Islet of Langerhans (tissue), 1 donor: Measurements from ENCODE around the gene CDH13.

ENCODE experiments used
- FAIRE-seq: peaks from one replicate; lab custom pipeline; 2011; peaks lifted over from hg19 to GRCh38; lab: Jason Lieb, UNC

Gene CDH13

DNA sequence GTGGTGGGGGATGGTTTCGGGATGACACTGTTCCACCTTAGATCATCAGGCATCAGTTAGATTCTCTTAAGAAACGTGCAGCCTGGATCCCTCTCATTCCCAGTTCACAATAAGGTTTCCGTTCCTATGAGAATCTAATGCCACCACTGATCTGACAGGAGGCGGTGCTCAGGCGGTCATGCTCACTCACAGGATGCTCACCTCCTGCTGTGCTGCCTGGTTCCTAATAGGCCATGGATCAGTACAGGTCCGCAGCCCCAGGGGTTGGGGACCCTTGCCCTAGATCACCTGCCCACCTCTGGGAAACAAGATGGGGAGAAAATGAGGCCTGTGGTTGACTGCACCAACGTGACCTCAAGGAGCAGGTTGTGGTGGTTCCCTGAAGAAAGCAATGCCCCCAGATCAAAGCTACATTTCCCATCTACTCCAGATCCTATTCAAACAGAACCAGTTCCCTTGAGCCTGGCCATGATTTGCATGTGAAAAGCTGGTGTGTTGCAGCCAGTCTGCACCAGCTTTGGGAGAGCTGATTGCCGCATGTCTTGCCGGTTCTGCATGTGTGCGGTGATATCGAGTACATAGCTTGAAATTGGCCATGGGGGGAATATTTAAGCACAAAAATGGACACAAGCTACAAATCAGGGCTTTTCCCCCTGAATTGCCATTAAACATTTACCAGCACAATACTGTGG is 997.8 kb downstream of the CDH13 start:
- no peak for FAIRE-seq

DNA sequence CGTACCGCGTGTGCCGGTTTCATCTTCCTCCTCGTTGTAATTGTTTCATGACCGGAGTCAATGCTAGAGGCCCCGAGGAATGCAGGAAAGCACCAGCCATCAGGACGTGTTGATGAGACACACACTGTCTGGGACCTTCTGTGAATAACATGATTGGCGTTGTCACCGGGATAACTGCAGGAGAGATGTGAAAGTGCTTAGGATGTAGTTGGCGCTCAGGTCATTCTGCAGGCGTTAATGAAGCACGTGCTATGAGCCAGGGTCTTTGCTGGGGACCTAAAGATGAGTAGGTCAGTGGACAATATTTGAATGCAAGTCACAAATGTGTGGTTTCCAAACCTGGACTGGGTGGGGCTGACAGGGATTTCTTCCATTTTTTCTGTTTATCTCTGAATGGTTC is 999.4 kb downstream of the CDH13 start:
- FAIRE-seq = no peak

DNA sequence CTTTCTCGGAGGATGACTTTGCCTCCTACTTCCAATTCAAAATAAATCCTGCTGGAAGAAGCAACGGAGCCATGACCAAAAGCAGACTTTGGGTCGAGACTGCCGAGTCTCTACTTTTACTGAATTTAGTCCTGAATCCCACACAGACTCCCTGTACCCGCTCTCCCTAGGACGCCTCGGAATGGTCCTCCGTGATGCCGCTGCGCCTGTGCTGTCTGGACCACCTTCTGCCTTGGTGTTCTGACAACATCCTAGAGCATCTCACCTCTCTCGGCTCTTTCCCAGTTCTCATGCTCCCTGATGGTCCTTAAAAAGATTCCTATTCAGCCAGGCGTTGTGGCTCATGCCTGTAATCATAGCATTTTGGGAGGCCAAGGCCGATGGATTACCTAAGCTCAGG is 999.9 kb downstream of the CDH13 start:
- no peak for FAIRE-seq

DNA sequence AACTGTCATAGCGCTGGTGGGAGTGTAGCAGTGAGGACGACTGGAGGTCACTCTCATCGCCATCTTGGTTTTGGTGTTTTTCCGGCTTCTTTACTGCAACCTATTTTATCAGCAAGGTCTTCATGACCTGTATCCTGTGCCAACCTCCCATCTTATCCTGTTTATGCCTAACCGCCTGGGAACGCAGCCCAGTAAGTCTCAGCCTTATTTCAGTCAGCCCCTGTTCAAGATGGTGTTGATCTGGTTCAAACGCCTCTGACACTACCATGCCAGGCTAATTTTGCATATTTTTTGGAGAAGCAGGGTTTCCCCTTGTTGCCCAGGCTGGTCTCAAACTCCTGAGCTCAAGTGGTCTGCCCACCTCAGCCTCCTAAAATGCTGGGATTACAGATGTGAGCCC is 1001.2 kb downstream of the CDH13 start:
- FAIRE-seq = no peak

DNA sequence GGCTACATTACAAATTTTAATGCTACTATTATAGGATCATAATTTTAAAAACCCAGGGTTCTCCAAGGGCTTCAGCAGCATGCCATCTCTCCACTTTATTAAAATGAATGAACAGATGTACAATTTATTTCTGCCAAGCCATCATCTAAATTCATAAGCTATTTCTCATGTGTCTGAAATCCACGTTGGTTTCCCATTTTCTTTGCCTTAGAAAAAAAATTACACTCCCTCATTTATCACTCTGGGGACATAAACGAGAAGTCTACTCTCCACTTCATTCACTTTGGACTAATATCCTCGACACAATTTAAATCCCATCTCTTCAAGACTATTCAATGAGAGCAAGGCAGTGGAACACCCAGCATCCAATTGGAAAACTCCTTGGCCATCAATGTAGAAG is 1002.7 kb downstream of the CDH13 start:
- FAIRE-seq = no peak

DNA sequence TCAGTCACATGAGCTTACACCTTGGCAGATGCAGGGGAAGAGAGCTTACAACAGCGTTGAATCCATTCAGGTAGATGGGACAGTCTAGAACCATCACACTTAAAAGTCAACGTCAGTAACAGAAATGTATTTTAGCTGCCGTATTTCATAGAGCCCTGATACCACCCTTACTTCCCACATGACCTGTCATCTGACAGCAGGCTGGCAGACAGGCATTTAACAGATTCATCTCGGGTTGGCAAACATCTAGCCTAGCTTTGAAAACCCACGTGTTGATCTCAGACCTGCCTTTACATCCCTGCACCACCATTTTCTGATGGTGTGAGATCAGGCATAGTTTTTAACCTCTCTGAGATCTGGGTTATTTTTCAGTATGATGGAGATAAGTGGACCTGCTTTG is 1003.1 kb downstream of the CDH13 start:
- no peak for FAIRE-seq

DNA sequence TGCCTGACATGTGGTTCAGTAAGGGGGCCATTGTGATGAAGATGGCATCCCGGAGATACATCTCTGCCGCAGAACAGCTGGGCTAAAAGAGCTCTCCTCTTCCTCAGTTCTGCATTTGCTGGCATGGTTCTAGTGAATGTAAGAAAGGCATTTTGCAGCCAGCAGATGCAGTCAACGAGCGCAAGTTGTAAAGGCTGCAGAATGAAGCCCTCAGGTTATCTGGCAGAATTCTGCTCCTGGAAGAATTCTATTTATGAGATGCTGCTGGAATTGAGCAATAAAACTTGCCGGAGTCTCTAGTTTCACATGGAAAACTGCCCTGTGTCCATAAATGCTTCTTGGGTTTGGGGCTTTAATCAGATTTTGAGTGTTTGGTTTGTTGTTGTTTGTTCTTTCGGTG is 1004.2 kb downstream of the CDH13 start:
- no peak for FAIRE-seq

DNA sequence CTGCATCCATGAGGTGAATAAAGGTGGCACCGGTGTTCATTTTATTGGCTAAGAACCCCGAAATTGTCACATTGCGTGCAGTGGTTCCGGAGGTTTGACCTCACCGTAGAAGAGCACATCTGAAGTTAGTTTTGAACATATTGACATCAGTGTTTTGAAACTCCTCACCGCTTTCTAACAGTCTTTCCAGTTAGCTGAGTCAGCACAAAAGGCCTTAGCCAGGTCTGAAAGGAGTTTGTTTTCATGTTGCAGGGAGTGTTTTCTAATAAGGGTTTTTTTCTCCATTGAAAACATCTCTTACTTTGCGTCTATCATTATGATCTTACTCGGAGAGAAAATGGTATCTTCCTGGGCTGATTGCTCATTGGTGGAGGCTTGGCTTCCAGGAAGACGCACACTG is 1006.5 kb downstream of the CDH13 start:
- no peak for FAIRE-seq

DNA sequence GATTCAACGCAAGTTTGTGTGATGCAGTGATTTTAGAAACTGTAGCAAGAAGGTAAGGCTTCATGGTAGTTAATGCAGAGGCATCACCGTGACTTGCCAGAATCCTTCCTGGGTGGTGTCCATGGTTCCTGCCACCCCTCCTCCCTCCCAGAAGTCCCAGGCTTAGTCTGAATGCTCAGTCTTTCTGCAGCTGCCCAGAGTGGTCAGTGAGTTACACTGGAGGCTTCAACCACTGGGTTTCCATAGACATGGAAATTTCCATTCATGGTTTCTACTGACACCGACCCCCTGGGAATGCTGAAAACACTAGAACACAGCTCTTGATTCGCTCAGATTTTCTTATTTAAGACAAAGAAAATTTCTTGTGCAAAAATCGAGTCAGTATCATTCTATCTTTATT is 1021.6 kb downstream of the CDH13 start:
- no peak for FAIRE-seq

DNA sequence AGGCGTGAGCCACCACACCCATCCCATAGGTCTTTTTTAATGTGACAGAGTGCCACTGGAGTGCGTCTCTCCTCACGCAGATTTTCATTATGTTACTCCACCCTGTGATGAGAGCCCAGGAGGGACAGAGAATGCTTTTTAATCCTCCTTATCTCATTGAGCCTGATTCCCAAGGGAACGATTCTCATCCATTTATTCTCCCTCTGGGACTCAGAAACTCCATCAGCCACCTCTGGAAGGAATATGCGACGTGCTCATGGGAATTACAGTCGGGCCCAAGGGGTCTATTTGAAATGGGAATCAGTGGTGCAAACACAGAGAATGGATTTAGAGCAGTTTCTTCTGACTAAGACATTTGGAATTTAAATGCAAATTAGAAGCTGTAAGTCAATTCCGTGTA is 1025.1 kb downstream of the CDH13 start:
- FAIRE-seq = no peak

DNA sequence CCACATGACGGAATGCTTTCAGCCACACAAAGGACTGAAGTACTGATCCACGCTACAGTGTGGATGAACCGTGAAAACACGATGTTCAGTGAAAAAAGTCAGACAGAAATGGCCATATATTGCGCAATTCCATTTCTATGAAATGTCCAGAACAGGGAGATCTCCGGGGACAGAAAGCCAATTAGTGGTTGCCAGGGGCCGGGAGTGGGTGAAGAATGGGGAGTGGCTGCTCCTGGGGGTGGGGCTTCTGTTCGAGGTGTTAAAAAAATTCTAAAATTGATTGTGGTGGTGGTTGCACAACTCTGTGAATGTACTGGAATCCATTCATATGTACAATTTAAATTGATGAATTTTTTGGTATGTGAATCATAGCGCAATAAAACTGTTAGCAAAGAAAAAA is 1026.2 kb downstream of the CDH13 start:
- no peak for FAIRE-seq

DNA sequence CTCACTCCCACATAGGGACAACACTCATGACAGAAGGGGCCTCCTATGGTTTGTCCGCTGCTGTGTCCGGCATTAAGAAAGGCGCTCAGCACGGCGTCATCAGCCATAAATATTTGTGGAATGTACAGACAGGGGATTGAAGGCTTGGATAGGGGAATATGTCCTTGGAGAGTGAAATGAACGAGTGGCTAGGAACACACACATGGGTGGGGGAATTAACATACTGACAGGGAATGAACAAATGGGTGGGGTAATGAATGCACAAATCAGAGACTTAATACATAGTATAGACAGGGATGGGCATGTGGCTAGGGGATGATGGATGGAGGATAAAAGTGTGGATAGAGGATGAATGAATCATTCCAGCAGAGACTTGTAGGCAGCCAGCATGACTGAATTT is 1027.0 kb downstream of the CDH13 start:
- FAIRE-seq = no peak

DNA sequence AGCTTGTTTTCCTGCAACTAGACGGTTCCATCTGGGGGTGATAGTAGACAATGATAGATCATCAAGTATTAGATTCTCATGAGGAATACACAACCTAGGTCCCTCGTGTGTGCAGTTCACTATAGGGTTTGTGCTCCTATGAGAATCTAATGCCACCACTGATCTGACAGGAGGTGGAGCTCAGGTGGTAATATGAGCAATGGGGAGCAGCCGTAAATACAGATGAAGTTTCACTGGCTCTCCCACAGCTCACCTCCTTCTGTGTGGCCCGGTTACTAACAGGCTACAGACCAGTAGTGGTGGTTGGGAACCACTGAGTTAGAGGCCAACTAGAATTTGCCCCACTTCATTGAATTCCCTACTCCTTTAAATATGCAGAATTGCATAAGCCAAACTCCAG is 1033.5 kb downstream of the CDH13 start:
- no peak for FAIRE-seq

DNA sequence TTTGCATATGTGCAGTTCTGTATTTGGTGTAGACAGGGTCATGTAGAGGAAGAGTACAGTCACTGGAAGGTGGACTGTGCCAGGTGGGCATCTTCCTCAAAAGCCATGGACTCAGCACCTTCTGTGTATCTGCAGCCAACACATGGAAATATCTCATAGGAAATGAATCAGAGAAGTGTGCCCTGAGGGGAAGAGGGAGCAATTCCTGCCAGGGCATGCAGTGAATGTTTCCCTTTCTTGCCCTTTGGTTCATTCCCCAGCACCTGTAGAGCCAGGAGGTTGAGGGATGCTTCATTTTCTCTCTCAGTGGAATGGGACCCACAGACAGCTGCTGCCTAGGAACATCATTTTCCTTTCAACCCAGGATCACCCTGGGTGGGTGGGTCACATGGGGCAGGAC is 1034.9 kb downstream of the CDH13 start:
- no peak for FAIRE-seq

DNA sequence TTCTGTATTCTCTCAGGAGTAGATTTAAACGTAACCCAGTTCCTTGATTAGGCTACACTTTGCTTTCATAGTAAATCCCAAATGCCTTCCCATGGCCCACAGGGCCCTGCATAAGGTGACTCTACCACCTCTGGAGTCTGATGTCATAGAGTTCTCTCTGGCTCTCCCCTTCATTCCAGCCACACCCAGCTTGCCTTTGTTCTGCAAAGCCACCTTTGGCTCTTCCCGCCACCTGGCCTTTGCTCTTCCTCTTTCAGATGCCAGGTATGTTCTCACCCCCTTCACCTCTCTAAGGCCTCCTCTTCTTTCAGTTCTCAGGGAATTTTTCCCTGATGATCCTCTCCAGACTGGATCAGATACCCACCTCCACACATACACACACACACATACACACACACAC is 1039.7 kb downstream of the CDH13 start:
- FAIRE-seq = no peak

DNA sequence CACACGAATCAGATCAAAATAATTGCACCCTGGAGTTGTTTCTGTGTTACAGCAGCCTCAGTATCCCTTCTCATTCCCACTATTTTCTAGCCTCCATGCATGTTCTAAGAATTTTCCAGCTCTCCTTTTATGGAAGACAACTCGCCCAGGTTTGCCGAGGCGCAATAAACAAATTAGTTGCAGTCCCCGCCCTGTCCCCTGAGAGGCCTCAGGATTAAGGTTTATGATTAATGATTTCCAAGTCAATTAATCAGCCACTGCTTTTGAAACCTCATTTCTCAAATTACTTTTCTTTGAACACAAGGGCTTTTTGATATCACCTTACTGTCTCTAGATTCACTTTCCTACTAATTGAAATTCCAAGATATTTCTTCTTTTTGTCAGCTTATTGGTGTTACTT is 1042.7 kb downstream of the CDH13 start:
- FAIRE-seq = no peak

DNA sequence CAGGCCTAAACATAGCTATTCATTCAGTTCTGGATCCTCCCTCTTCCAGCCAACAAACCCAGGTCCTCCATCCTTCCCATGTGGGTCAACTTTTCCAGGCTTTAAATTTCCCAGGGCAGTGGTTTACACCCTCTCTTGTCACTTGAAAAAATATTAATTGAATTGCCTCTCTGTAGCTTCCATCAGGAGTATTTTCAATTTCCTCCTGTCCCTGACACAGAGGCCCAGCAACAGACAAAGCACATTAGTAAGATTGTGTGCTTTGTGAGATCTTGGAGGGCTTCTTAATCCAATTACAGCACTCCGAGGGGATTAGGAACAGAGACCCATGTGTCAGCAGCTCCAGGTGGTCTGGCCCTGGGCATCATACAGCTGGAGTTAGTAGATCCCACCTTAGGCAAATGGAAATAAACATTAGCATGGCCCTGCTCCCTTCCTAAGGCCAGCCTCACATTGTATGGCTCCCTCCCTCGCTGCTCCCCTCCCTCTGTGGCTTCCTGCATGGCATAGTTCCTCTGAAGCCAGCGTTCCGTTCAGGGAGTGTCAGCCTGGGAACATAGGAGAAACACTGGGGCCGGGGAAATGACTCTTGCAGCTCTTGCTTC is 1048.3 kb downstream of the CDH13 start:
- no peak for FAIRE-seq

DNA sequence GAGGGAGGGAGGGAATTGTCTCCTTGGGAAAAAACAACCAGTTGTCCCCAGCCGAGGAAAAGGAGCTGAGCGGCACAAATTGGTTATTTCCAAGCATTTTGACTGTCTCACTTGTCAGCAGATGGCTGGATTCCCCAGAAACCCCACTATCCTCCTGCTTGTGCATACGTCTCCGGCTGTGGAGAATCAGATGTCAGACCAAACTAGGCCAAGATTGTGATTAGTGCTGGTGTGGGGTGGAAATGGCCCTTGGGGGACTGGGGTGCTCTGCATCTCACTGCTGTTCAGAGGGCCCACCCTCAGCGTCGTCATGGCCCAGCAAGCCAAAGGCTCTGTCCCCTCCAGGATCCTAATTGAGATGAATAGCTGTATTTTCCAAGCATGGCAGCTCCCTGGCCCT is 1049.3 kb downstream of the CDH13 start:
- no peak for FAIRE-seq

DNA sequence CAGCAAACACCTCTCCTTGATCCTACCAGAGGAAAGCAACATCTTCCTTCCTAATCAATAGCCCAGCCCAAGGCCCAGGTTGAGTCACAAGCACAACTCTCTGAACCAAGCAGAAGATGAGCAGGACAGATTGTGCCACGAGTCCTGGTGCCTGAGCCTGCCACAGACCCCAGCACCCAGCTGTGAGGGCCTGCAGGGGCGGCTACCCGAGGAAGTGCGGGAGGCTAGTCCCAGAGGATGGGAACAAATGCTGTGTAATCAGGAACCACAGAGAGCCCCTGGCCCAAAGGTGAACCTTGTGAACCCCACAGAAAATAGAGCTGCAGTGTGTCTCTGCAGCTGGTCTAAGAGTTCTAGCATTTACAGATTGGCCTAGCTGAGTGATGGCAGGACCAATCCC is 1054.2 kb downstream of the CDH13 start:
- no peak for FAIRE-seq

DNA sequence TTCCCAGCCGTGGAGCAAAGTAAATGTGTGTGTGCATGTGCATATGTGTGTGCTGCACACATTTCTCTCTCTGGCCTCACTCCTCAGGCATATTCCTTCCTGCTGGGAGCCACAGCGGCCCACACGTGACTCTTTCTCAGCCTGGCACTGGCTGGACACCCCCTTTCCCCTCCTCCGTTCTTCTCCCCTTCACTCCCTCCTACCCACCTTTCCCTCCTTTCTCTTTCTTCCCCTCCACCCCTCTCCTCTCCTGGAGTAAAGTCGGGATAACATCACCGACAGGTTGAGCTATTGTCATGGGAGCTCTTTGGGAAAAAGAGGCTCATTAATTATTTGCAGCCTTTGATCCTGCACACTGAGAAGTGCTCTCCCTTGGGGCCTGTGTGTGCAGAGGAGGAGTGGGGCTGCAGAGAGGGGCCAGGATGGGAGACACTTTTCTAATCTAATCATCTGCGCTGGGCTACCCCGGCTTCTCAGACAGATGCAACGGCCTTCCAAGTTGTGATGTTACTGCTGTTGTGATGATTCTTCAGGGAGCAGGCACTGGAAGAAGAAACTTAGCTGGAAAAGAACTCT is 1054.7 kb downstream of the CDH13 start:
- FAIRE-seq = no peak

DNA sequence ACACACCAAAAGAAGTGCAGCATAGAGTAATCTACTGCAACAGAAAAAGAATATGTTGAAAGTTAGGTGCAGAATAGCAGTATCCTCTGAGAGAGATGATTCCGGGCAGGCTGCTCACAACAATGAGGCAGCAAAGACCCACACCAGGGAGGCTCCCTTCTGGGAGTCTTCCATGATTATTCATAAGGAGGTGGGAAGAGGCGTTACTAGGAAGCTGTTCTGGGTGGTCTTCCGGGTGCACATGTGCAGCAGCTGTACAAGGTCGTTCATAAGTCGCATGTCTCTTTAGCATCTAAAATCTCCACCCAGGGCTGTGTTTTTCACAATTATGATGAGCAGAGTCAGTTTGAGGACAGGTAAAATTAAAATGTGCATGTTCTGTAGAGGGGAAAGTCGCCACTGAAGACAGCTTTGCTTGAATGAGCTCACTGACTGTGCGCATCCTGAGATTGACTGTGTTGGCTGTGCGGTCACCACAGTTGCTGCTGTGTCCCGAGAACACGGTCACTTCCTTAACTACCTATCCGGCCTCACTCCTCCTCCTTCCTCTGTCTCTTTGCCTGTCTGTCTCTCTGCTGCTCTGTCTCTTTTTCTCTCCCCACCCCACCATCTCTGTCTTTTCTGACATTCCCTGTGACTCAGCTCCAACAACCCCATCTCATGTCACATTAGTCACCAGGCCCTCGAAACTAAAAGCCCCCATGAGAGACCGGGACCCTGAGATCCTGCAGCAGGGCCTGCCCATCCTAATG is 1055.5 kb downstream of the CDH13 start:
- FAIRE-seq = no peak

DNA sequence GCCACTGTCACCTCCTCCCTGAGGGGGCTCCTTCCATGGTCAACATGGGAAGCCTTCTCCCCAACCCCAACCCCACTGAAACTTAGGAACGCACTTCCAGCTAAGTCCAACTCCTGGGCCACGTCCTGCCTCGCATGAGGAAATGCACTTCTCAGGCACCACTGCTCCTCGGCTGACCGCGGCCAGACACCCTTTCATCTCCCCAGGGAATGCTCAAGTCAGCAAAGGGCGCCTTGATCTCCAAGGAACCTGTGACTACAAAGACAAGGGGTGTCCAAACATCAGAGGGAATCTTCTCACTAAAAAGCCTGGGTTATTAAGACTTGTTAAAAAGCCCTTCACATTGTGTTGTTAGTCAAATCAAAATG is 1056.1 kb downstream of the CDH13 start:
- no peak for FAIRE-seq

DNA sequence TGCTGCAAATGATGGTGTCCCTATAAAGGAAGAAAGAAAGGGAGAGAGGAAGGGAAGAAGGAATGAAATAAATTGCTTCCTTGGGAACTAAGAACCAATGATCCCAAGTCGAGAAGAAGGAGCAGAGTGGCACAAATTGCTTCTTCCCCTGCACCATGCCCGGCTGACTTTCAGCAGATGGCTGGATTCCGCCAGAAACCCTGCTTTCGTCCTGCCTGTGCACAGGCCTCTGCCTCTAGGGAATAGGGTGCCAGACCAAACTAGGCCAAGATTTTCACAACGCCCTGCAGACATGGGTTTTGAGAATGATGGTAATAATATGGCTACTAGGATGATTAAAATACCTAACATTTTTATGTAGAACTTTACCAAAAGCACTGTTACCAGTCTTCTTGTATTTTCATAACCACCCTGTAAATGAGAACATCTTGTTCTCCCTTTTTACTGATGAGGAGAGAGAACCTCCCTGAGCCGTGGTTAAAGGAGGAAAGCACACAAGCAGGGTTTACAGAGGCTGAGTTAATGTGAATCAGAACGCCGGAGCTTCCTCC is 1058.9 kb downstream of the CDH13 start:
- FAIRE-seq = no peak
